ENCODE data around the gene ZACN. TPM values are rescaled to one million over a fixed set of nuclear protein-coding genes. Genes with fewer than 3 reads are reported as not detected.

Gene ZACN
- total and polyA plus RNA-seq, 4 donors: 0.75 to 3.0 TPM; not detected in 2

DNA sequence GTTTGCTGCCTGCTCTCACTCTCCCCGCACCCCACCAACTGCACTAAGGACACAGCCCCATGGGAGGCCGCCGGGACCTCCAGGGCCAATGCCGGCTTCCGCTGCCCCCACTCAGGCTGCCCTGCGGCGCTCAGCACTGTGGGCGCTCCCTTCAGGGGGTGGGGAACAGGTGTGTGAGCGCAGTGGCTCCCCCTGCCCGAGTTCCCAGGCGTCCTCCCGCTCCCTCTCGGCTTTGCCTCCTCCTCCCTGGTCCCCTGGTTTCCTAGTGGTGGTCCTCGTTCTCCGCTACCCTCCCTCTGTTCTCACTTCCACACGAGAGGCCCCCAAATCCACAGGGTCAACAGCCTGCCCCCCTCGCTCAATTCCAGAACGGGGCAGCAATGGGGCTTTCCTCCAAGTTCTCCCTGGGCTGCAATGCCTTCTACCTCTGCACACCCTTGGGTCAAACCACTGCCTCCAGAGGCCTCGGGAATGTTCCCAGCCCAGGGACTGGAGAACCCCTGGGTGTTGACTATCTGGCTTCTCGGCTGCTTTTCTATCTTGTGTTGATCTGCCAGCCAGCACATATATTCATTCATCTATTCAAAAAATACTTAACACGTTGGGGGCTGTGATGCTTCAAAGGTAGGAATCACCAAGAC is 52.2 kb downstream of the ZACN start:
- WGBS, 2 donors: 22% methylated on average over 21 of the region's 21 CpGs
- ATAC-seq (ENCODE audit: low FRiP score): no peak
- Histone ChIP-seq H3K27me3 (ENCODE audit: control insufficient read depth in 1 of 2, insufficient read depth in 2 of 2, low read length in 1 of 2) (no peaks in the 10 kb centered on the region), H3K9me3 (ENCODE audit: control insufficient read depth, low read length) (no peaks in the 10 kb centered on the region), H3K4me3 (ENCODE audit: low read length in 2 of 2) (no peak overlapping the region), H3K36me3 (ENCODE audit: control insufficient read depth in 1 of 2, insufficient read depth in 2 of 2, low read length in 1 of 2) (no peaks in the 10 kb centered on the region), H3K4me1 (ENCODE audit: control insufficient read depth in 1 of 2, insufficient read depth in 2 of 2, low read length in 2 of 2) (no peaks in the 10 kb centered on the region), H3K27ac (ENCODE audit: low read depth in 1 of 2, low read length in 2 of 2) (no peak overlapping the region)
- intact Hi-C loops (cut with DNase I): no loop called here
- DNase-seq: no peak

DNA sequence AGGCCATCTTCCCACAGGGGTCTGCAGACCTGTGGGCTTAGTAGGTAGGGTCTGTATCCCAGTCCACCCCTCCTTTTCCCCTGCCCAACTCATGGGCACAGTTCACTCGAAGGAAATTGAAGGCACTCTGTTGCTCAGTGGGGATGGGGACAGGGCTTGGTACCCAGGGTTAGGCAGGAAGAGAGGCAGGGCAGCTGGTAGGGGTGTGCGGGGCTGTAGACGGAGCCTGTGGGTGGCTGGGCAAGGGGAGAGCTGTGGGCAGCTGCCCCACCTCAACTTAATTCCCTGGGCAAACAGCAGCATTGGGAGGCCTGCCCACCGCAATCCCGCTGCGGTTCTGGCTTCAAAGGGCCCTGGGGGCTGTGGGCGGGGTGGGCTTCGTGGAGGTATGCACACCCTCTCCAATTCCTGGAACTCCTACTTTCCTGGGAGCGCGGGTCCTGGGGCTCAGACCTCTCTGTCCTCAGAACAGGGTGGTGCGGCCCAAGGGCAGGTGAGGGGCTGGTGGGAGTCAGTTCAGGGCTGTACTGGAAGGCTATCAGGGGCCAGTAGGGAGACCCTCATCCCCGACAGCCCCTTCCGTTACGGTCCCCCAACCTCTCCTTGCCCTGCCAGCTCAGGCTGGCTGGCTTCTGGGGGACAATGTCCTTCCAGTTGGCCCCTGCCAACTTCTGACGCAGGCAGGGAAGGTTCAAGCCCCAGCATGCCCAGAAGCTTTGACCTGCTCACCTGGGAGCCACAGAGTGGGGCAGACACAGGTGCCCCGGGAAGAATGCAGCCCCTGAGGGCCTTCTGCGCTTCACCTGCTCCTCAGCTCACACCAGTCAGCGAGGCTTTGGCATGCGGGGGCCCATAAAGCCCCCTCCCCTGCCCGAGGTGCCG is 53.0 kb downstream of the ZACN start:
- Histone ChIP-seq H3K9me3 (ENCODE audit: control insufficient read depth, low read length) (no peaks in the 10 kb centered on the region), H3K27ac (ENCODE audit: low read depth in 1 of 2, low read length in 2 of 2) (no peak overlapping the region), H3K27me3 (ENCODE audit: control insufficient read depth in 1 of 2, insufficient read depth in 2 of 2, low read length in 1 of 2) (no peaks in the 10 kb centered on the region), H3K4me1 (ENCODE audit: control insufficient read depth in 1 of 2, insufficient read depth in 2 of 2, low read length in 2 of 2) (no peaks in the 10 kb centered on the region), H3K4me3 (ENCODE audit: low read length in 2 of 2) (no peak overlapping the region), H3K36me3 (ENCODE audit: control insufficient read depth in 1 of 2, insufficient read depth in 2 of 2, low read length in 1 of 2) (no peaks in the 10 kb centered on the region)
- intact Hi-C loops (cut with DNase I): no loop called here
- 21 to 25% methylated on average over 19 to 21 of the region's 21 CpGs for WGBS, 2 donors
- DNase-seq (no peak), ATAC-seq (ENCODE audit: low FRiP score) (peak; percentile 23)

Small RNAs within 50 kb of the gene (microRNA-seq; reads per million reads assigned to microRNA genes)
- gene MIR6868: 0.99 to 1.8 reads per million in 2 donors

Other genes with a start within 250 kb of the ZACN start
- 10 to 100 TPM; 17.7 to 20.0 TPM for gene UNC13D, start 234.8 kb upstream of the ZACN start, total RNA-seq
- 10 to 100 TPM in 1 of 2 donors, 1 to 10 TPM in 1; 3.8 to 23.1 TPM for gene UNC13D, start 234.8 kb upstream of the ZACN start, polyA plus RNA-seq
- gene WBP2, start 223.8 kb upstream of the ZACN start, total RNA-seq: 100 to 1,000 TPM; 104 to 122 TPM
- gene WBP2, start 223.8 kb upstream of the ZACN start, polyA plus RNA-seq: 100 to 1,000 TPM in 1 of 2 donors, 10 to 100 TPM in 1; 54.6 to 123 TPM
- gene TRIM47, start 200.6 kb upstream of the ZACN start, total RNA-seq: 10 to 100 TPM; 39.8 to 88.5 TPM
- gene TRIM47, start 200.6 kb upstream of the ZACN start, polyA plus RNA-seq: 10 to 100 TPM; 15.7 to 47.7 TPM
- gene TRIM65, start 182.2 kb upstream of the ZACN start, total RNA-seq: 10 to 100 TPM; 15.1 to 26.6 TPM
- 10 to 100 TPM; 10.0 to 12.8 TPM for gene TRIM65, start 182.2 kb upstream of the ZACN start, polyA plus RNA-seq
- gene MRPL38, start 174.3 kb upstream of the ZACN start, total RNA-seq: 10 to 100 TPM; 51.3 to 65.4 TPM
- gene MRPL38, start 174.3 kb upstream of the ZACN start, polyA plus RNA-seq: 100 to 1,000 TPM in 1 of 2 donors, 10 to 100 TPM in 1; 25.2 to 128 TPM
- 10 to 100 TPM in 1 of 2 donors, 1 to 10 TPM in 1; 5.5 to 12.2 TPM for gene FBF1, start 138.1 kb upstream of the ZACN start, total RNA-seq
- gene FBF1, start 138.1 kb upstream of the ZACN start, polyA plus RNA-seq: 10 to 100 TPM in 1 of 2 donors, 1 to 10 TPM in 1; 1.0 to 21.6 TPM
- 10 to 100 TPM; 41.5 to 48.8 TPM for gene ACOX1, start 100.0 kb upstream of the ZACN start, total RNA-seq
- 10 to 100 TPM; 14.6 to 16.2 TPM for gene ACOX1, start 100.0 kb upstream of the ZACN start, polyA plus RNA-seq
- gene TEN1, start 99.9 kb upstream of the ZACN start, total RNA-seq: 10 to 100 TPM in 1 of 2 donors, 1 to 10 TPM in 1; 8.9 to 15.1 TPM
- 10 to 100 TPM; 18.8 to 19.7 TPM for gene TEN1, start 99.9 kb upstream of the ZACN start, polyA plus RNA-seq
- gene CDK3, start 78.3 kb upstream of the ZACN start, total RNA-seq: 1 to 10 TPM; 3.5 to 7.2 TPM
- gene CDK3, start 78.3 kb upstream of the ZACN start, polyA plus RNA-seq: 10 to 100 TPM in 1 of 2 donors, 1 to 10 TPM in 1; 3.9 to 24.0 TPM
- under 1 TPM; 0.16 to 0.21 TPM for gene EVPL, start 51.9 kb upstream of the ZACN start, total RNA-seq
- gene EVPL, start 51.9 kb upstream of the ZACN start, polyA plus RNA-seq: 10 to 100 TPM in 1 of 2 donors, under 1 TPM in 1; 0.10 to 12.5 TPM
- 10 to 100 TPM; 57.6 to 60.9 TPM for gene SRP68, start 6.7 kb upstream of the ZACN start, total RNA-seq
- 10 to 100 TPM; 35.1 to 41.8 TPM for gene SRP68, start 6.7 kb upstream of the ZACN start, polyA plus RNA-seq
- not detected for gene GALR2, start 4.4 kb upstream of the ZACN start, total RNA-seq
- not detected for gene GALR2, start 4.4 kb upstream of the ZACN start, polyA plus RNA-seq
- 100 to 1,000 TPM in 1 of 2 donors, 10 to 100 TPM in 1; 98.8 to 138 TPM for gene EXOC7, start 24.6 kb downstream of the ZACN start, total RNA-seq
- 100 to 1,000 TPM in 1 of 2 donors, 10 to 100 TPM in 1; 25.7 to 102 TPM for gene EXOC7, start 24.6 kb downstream of the ZACN start, polyA plus RNA-seq
- not detected for gene FOXJ1, start 62.1 kb downstream of the ZACN start, total RNA-seq
- gene FOXJ1, start 62.1 kb downstream of the ZACN start, polyA plus RNA-seq: not detected
- gene RNF157, start 161.3 kb downstream of the ZACN start, total RNA-seq: 1 to 10 TPM; 1.7 to 2.0 TPM
- gene RNF157, start 161.3 kb downstream of the ZACN start, polyA plus RNA-seq: 1 to 10 TPM in 1 of 2 donors, under 1 TPM in 1; 0.36 to 3.8 TPM
- gene UBALD2, start 186.2 kb downstream of the ZACN start, total RNA-seq: 10 to 100 TPM; 25.8 to 30.2 TPM
- gene UBALD2, start 186.2 kb downstream of the ZACN start, polyA plus RNA-seq: 10 to 100 TPM; 23.2 to 27.7 TPM
- gene QRICH2, start 229.1 kb downstream of the ZACN start, total RNA-seq: 1 to 10 TPM; 3.4 to 4.2 TPM
- gene QRICH2, start 229.1 kb downstream of the ZACN start, polyA plus RNA-seq: 10 to 100 TPM in 1 of 2 donors, 1 to 10 TPM in 1; 1.4 to 12.8 TPM